ENCODE data around the gene PROK2.

DNA sequence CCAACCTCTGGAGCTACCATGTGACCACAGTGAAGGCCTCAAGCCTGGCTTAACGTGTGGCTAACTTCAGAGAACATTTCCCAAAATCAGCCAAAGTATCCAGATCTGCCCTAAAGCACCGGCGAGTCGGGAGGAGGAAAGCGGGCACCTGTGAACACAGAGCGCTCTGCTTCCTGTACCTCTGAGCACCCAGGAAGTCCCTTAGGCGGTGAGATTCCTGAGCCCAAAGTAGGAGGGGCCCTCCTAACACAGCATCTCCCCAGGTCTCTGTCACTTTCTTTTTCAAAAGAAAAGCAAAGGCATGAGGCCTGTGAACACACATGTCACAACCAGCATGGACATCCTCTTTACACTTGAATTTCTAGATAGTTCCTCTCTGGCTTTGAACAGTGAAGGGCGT is 58.8 kb downstream of the PROK2 start:
- TF ChIP-seq, protein P1, sequence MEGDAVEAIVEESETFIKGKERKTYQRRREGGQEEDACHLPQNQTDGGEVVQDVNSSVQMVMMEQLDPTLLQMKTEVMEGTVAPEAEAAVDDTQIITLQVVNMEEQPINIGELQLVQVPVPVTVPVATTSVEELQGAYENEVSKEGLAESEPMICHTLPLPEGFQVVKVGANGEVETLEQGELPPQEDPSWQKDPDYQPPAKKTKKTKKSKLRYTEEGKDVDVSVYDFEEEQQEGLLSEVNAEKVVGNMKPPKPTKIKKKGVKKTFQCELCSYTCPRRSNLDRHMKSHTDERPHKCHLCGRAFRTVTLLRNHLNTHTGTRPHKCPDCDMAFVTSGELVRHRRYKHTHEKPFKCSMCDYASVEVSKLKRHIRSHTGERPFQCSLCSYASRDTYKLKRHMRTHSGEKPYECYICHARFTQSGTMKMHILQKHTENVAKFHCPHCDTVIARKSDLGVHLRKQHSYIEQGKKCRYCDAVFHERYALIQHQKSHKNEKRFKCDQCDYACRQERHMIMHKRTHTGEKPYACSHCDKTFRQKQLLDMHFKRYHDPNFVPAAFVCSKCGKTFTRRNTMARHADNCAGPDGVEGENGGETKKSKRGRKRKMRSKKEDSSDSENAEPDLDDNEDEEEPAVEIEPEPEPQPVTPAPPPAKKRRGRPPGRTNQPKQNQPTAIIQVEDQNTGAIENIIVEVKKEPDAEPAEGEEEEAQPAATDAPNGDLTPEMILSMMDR (IDR thresholded peaks at IDR 0.05), result no peak
- no peak for TF ChIP-seq POLR2A (IDR thresholded peaks at IDR 0.05)

Measured in testis (tissue), 2 donors.